ENCODE results near the gene NCOR2. TPM values are rescaled to one million over a fixed set of nuclear protein-coding genes. Genes with fewer than 3 reads are reported as not detected.

The NCOR2 gene
- total and polyA plus RNA-seq, 2 of the 8 experiments (the other 6 are each of a cell fraction or from before 2014, with no cell fraction given): 14.8 to 275 TPM

DNA sequence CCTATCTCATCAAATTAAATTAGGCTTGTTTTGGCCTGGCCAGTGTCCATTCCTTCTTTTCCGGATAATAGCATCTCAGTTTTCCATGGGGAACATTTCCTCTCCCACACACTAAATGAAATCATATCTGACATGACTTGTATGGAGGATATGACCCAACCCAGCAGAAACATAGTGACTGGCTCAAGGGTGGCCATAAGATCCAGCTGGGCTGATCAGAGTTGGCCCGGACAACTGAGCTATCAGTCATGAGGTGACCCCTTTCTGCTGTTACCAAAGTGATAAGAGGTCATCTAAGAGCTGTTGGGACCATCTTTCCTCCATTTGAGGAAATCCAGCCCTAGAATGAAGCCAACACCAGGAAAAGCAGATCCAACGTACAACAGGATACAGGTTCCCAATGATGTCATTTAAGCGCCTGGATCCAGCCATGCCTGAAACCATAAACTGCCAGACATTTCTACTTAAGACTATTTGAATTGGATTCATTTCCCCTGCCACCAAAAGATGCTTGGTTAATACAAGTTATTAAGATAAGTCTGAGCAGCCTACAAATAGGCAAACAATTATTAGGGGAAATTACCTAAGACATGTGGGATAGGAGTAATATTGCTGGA, 20.7 kb upstream of the NCOR2 start:
- Histone ChIP-seq H3K27ac (ENCODE audit: low read depth, low read length) (no peak overlapping the region), H4K8ac (ENCODE audit: extremely low read depth, insufficient read depth, low read length) (no peak overlapping the region), H3K23ac (ENCODE audit: insufficient read length) (no peak overlapping the region), H3K56ac (replicated peaks; ENCODE audit: insufficient read length, low read depth, low read length) (no peak overlapping the region), H3K4ac (replicated peaks; ENCODE audit: insufficient read length, low read depth, low read length) (no peak overlapping the region), H2AK5ac (ENCODE audit: low read depth, low read length) (no peak overlapping the region), H3K79me1 (ENCODE audit: low read depth, low read length) (no peaks in the 10 kb centered on the region), H3K14ac (ENCODE audit: insufficient read length) (no peak overlapping the region), H2BK5ac (ENCODE audit: low read depth, low read length) (no peak overlapping the region), H4K5ac (ENCODE audit: insufficient read length, low read depth, low read length) (no peak overlapping the region), H3K36me3 (ENCODE audit: control insufficient read depth in 2 of 4, insufficient read depth in 4 of 4, low read length in 3 of 4) (no peaks in the 10 kb centered on the region), H3K4me1 (replicated peaks in 1 of 4; ENCODE audit: control insufficient read depth in 3 of 4, insufficient read depth in 4 of 4, low read length in 3 of 4) (peaks cover 0 to 1% (median 0%) of the 10 kb centered on the region in 4 experiments; a peak in 2 of 7 replicates), H2BK15ac (ENCODE audit: low read length) (no peak overlapping the region; the same call in 1 of the 2 replicates), H2AFZ (ENCODE audit: low read length) (no peak overlapping the region), H3K79me2 (ENCODE audit: control insufficient read depth in 1 of 2, insufficient read depth in 2 of 2, low read length in 2 of 2) (no peaks in the 10 kb centered on the region), H4K20me1 (replicated peaks in 1 of 2; ENCODE audit: control insufficient read depth in 1 of 2, insufficient read depth in 2 of 2, low read length in 2 of 2) (no peaks in the 10 kb centered on the region), H3K9ac (replicated peaks in 1 of 4; ENCODE audit: extremely low read depth in 1 of 4, low read depth in 3 of 4, low read length in 3 of 4) (no peak overlapping the region), H3K27me3 (replicated peaks in 1 of 4; ENCODE audit: control insufficient read depth in 3 of 4, extremely low read depth in 1 of 4, insufficient read depth in 3 of 4, low read length in 3 of 4) (peaks cover 0 to 2% (median 0%) of the 10 kb centered on the region in 4 experiments; a peak in 1 of 7 replicates), H3K18ac (ENCODE audit: extremely low read depth, low read length) (no peak overlapping the region), H3K4me3 (ENCODE audit: extremely low read depth in 1 of 4, insufficient read depth in 2 of 4, low read depth in 3 of 4, low read length in 4 of 4) (no peak overlapping the region), H4K91ac (replicated peaks; ENCODE audit: insufficient read length, low read length) (no peak overlapping the region), H3K9me3 (ENCODE audit: insufficient read depth in 2 of 2, low read depth in 1 of 2, low read length in 1 of 2) (peaks cover 0 to 6% of the 10 kb centered on the region in 2 experiments; a peak in 2 of 4 replicates), H3K23me2 (ENCODE audit: low read depth, low read length) (no peaks in the 10 kb centered on the region), H2BK120ac (replicated peaks; ENCODE audit: low read depth, low read length) (no peak overlapping the region), H2BK20ac (ENCODE audit: low read length) (no peak overlapping the region), H3K4me2 (ENCODE audit: insufficient read depth in 1 of 2, low read depth in 2 of 2, low read length in 2 of 2) (no peak overlapping the region), H2BK12ac (ENCODE audit: low read depth, low read length) (no peak overlapping the region)
- FAIRE-seq (no peak), DNase-seq (ENCODE audit: low read depth in 1 of 2, low spot score in 2 of 2) (no peak)
- POLR2A ChIA-PET (ENCODE audit: partially characterized antibody): no interaction called here
- CTCF ChIA-PET (ENCODE audit: partially characterized antibody): interaction anchor here (0.9 to 1.6 kb wide), 2 partner anchors 9 to 35 kb away, joined by 3 read pairs; no protein-coding TSS in a partner anchor
- WGBS, 2 experiments (ENCODE audit: extremely low coverage in 1 of 2, insufficient coverage in 1 of 2, insufficient read length in 1 of 2, insufficient replicate concordance in 2 of 2, low coverage in 1 of 2, low lambda C conversion rate in 2 of 2, missing lambda C conversion rate in 1 of 2): 89% methylated on average over 4 of the region's 4 CpGs; no CpG with 5 or more reads in 1 of the 2 experiments
- TF ChIP-seq TAF1 (IDR thresholded peaks at IDR 0.05; ENCODE audit: low read depth, low read length): no peak
- no peak for TF ChIP-seq CHD2 (IDR thresholded peaks at IDR 0.05; ENCODE audit: low read length)
- 0 out of 2 replicates have a peak, but pooled peaks have one; percentile 17 for TF ChIP-seq KDM1A (IDR thresholded peaks at IDR 0.05; ENCODE audit: borderline replicate concordance, low read length)

Data from H1 (cell line).